HG03060 (cell line): Measurements from ENCODE around the gene IRX6.

Experiments
- ATAC-seq: cut with Tn5 transposase; IDR thresholded peaks from one replicate; pipeline ENCODE4 v1.9.1; 2021; ENCODE audit warnings: low read depth, moderate number of reproducible peaks; ENCODE audit not compliant: unreplicated experiment

The IRX6 gene

DNA sequence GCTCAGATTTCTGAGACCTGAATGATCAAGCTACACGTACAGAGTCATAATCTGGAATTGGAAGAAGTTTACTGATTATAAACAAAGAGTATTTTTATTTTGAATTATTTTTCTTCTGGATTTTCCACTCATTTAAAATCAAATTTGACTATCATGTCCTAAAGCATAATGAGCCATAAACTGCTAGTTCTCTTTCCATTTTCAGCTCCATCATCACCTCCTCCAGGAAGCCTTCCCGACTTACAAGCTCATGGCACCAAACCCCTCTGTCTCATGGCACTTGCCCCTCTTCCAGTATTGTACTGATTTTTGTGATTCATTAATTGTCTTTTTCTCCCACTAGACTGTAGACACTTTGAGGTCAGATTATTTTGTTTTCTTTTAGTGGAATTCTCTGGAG, 35.9 kb downstream of the IRX6 start:
- ATAC-seq = no peak

DNA sequence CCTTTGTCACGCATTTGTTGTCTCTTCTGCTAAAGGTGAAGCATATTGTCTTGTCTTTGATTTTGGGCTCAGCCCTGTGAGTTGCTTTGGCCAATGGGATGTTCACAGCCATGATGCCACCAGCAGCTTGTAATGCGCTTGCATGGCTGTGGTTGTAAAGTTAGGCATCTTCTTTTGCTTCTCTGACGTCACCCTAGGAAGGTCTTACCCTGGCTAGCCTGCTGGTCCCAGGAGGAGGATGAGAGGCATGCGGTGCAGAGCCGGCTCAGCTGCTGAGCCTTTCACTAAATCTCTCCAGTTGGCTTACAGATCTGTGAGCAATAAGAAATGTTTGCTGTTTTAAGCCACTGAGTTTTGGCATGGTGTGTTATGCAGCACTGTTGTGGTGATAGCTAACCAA, 40.8 kb downstream of the IRX6 start:
- ATAC-seq = no peak

DNA sequence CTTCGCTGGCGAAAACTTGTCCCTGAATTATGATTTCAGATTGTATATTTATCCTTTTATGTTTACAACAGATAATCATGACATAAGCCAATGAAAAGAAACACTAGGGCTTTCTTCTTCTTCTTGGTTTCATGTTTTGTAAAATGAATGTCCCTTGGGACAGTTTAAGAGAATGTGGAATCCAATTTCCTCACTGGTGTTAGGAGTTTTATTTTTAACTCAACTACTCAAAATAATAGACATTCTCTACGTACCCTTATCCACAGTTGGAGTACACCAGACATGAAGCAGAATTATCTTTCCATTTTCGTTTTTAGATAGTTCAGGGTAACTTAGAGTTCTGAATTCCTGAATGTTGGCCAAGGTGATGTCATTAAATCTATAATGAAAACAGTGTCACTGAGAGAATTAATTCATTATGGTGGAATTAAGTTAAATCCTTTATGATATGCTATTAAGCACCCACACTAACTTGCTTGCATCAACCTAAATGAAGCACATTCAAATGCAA, 43.4 kb downstream of the IRX6 start:
- no peak for ATAC-seq

DNA sequence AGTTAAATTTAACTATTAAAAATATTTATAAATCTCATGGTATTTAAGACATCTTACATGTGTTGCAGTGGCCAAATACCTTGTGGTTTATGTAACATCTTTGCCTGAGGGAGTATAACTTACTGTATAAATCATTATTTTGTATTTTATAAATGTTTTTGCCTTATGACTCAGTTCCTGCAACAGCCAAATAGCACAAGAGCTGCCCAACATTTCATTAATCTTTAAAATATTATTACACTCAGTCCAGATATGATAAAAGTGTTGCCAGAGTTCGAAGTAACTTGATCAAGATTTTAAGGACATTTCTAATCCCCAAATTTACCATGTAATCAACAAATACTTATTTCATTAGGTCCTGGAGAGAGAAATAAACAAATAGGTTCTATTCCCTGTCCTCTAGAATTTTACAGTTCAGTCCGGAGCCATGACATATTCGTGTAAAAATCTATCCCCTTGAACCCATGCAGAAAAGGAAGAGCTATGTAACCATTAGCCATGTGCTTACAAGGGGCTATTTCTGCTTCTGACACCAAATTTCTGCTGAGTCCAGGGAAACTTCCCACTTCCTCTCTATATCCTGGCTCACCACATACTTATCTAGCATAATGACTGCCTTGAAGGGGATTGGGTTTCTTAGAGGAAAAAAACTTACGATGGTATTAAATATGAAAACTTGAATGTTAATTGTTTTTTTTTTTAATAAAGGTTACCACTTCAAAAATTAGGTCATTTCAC, 44.0 kb downstream of the IRX6 start:
- no peak for ATAC-seq

DNA sequence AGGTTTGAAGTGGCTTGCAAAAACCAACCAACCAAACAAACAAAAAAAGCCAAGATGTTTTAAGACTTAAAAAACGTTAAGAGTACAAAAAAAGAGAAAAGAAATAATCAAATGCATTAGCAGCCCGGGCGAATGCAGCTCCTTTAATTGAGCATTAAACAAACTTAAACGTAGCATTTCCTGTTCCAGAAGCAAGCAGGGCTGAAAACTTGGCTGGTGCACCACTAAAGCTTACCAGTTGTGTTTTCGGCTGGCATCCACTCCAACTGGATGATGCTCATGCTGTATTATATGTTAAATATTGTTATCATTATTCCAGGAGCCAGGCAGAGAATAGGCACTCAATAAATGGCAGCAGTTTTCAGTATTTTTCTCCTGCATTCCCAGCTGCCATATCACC, 45.1 kb downstream of the IRX6 start:
- ATAC-seq = no peak

DNA sequence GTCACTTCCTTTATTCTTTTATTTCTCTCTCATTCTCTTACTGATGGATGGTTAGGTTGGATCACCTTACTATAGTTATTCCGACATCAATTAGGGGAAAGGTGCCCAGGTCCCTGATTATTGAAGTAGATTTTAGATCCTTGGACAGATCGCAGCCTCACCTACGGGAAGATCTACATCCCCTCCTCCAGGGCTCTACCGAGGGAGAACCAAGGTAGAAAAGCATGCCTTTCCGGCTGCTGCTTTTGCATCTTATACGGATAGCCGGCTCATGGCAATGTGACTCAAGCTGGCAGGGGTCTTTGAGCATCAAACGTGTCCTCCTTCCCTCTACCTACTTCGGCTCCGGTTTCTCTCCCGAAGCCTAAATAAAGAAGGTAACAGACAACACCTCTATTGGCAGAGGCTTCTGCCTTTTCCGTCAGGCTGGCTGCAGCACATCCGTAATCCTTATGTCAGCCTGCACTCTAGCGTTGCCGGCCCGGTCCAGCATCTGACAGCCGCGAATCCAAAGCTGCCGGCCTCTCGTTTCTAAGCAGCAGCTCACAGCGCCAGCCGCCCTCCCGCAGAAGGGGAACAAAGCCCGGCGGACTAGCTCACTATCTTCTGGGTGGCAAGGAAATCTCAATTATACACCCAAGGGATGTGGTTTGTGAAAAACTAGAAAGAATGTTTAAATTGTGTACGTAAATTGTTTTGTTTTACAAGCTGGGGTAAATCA, 46.9 kb downstream of the IRX6 start:
- ATAC-seq = no peak

DNA sequence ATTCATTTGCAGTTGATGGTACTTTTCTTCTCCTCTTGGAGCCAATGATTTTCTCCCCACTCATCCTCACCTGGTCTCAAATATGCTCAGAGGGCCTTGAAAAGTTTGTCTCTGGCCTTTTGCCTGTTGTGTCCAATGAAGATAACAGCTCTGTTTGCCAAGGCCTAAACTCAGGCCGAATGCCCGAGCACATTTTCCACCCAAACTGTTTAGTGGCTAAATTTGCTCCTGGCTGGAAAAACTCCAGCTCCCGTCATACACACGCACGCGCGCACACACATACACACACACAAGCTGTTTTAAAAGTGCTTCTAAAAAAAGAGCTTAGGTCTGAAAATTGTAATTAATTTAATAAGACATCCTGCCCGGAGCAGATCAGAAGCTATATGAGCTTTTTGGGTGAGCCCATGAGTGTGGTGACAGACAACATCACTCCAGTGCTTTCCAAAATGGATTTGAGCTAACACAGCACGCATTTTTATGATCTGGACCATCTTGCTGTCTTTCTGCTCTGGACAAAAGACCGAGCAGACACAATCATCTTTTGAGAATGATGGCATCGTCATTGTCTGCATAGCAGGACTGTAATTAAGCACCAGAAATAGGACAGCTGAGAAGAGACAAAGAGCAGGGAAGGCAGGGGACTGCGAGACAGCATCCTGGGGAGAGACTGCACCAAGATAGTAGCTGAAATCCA, 48.9 kb downstream of the IRX6 start:
- ATAC-seq = no peak

DNA sequence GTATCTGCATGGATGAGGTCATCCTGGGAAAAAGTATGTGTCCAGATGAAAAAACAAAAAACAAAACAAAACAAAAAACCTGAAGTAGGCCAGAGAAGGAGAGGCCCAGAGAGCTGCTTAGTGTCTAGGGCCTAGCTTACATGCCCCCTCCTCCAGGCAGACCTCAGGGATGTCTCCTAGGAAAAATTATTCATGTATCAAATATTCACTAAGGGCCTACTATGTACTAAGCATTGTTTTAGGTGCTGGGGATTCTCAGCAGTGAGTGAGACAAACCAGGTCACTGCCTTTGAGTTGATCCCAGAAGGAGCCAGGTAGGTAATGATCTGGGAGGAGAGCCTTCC, 49.5 kb downstream of the IRX6 start:
- no peak for ATAC-seq

DNA sequence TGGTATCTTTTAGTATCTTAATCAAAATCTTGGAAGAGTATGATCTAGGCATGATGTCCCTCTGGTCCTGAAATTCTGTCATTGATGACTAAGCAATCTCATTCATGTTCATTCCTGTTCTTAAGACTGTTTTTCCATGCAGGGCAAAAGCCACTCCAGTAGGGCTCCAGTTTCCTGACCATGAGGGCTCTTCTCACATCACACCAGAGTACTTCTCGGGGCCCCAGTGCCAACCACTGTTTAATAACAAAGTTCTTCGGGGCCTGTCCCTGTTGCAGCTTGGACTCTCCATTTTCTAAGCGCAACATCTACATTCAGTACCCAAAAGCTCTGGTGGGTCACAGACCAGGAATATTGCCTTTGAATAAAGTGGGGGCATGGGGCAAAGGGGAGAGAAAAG, 52.0 kb downstream of the IRX6 start:
- no peak for ATAC-seq

DNA sequence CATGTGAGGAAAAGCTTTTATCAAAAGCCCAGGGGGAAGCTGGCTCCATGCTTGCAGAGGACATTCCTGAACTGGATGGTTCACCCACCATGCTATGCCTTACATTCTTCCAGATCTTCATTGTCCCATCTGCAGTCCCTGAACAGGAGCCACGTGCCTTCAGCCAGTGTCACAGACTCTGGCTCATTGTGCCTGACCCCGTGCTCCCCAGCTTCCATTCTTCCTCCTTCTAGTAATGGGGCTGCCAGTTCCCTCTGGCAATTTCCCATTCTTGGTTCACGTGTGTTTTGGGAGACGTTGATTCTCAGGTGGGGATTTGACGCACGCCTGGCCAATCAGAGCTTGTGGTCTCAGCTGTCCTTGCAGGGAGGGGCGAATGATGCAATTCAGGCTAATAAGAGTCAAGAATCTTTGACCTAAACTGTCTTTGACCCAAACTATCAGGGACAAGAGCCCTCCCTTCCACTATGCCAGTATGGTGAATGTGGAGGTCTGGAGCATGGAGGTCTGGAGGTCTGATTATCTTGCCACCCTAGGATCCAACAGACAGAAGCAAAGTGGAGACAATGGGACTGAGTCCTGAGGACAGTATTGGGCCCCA, 52.7 kb downstream of the IRX6 start:
- no peak for ATAC-seq

DNA sequence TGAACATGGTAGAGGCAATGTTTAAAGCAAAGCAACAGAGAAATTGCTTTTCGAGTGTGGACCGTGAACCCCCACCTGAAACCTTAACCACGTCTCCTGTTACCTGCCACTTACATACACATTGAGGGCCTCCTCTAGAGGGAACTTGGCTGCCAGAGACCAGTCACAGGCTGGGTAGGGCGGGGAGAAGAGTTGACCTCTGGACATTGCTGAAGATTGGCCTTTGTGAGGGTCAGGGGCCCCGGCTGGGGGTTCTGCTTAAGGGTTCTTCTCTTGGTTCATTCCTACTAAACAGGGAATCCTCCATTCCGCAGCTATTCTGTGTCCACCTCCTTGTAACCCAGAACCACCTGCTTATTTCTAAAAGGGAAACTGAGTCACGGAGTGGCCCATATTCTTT, 53.8 kb downstream of the IRX6 start:
- no peak for ATAC-seq

DNA sequence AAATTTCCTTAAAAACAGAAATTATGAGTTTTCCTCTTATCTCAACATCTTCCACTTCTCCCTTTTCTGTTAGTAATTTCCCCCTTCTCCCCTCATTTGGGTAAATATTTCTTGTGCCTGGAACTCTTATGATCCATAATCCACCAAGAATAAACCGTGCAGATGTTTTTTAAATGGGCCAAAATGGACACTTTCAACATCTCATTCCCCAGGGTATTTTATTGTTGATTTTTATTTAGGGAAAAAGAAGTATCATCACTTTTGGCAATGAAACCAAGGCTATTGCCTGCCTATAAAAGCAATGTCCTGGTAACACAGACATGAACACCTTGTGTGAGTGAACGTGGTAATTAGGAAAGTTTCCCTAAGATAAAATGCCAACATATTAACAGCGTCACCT, 54.6 kb downstream of the IRX6 start:
- no peak for ATAC-seq

DNA sequence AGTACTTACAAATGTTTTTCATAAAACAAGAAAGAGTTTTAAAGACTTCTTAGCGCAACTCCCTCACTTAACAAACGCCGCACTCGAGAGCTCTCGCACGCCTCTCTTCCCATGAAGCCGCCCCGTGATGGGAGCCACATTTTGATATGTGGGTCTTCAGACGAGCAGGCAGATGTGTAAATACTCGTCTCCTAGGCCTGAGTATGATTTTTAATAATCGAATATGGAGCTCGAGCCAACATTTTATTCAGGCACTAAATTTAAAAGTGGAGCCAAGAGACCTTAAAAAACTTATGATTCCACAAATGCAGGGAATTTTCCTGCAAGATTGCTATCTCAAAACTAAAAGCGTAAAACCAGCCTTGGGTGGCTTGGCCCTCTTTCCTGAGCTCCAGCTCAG, 55.4 kb downstream of the IRX6 start:
- no peak for ATAC-seq

DNA sequence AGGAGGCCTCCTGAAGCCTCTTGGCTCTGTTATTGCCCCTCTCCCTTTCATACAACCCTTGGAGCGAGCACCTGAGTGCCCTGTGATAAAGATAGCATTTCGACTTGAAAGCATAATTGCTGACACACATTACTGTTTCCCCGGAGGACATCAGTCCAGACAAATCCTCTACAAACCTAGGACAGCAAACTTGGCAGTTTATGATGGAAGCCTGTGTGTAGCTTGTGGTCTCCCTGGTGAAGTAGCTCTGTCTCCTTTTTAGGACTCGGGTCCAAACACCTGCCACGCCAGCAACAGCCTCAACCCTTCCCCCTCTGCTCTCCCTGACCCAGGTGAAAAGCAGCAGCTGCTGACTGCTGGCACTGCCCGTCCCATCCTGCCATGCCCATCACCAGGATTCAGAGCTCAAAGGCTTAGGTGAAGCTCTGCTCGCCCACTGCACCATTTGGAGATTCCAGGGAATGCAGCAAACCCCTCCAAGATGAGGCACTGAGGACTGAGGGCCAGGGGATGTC, 55.9 kb downstream of the IRX6 start:
- ATAC-seq = no peak
